GM18909 (cell line): ENCODE measurements around the gene NCF4.
A peak's percentile ranks its signal among the peaks of the same experiment; 100 is the strongest.

ENCODE experiments used
- ATAC-seq: cut with Tn5 transposase; IDR thresholded peaks from one replicate; pipeline ENCODE4 v1.9.1; 2021; ENCODE audit warnings: mild to moderate bottlenecking; ENCODE audit not compliant: unreplicated experiment, poor library complexity

The NCF4 gene

GRCh38 chr22:36863281-36863680 lies 2.5 kb downstream of the NCF4 start:
- ATAC-seq: no peak

DNA sequence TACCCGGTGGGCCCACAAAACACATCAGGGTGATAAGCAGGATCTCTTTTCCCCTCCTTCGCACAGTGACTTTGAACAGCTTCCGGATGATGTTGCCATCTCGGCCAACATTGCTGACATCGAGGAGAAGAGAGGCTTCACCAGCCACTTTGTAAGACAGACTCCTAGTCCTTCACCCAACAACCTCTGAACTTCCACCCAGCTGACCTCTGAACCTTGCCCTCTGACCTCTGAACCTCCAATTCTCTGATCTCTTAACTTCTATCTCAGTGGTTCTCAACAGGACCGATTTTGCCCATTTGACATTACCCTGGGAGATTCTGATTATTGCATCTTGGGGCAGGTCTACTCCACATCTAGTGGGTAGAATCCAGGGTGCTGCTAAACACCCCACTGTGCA lies 3.2 kb downstream of the NCF4 start:
- no peak for ATAC-seq

DNA sequence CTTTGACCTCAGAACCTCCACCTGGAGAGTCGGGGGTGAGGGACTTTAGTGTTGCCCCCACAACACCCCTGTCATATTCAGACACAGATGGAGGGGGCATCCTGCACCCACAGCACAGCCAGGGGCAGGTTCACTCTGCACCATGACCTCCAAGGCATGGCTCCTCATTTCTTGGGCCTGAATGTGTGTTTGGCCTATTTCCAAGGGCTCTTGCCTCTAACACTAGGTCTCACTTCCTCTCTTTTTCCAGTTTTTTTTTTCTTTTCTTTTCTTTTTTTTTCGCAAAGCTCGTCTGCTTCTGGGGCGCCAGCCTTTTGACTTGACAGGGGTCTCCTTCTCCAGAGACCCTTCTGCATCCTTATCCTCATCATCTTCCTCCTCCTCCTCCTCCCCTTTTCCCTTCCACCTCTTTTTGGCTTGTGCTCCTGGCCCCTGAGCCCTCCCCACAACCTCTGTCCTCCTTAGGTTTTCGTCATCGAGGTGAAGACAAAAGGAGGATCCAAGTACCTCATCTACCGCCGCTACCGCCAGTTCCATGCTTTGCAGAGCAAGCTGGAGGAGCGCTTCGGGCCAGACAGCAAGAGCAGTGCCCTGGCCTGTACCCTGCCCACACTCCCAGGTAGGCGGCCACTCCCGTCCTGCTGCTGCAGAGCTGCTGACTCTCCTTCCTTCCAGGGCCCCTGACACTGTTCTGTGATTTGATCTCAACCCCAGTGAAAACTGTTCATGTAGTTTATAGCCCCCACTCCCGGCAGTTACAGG lies 3.8 kb downstream of the NCF4 start:
- ATAC-seq: no peak

GRCh38 chr22:36865346-36865745 lies 4.5 kb downstream of the NCF4 start:
- ATAC-seq: no peak

- ATAC-seq: no peak
These were observed 6.9 kb downstream of the NCF4 start for GRCh38 chr22:36867695-36868094.

DNA sequence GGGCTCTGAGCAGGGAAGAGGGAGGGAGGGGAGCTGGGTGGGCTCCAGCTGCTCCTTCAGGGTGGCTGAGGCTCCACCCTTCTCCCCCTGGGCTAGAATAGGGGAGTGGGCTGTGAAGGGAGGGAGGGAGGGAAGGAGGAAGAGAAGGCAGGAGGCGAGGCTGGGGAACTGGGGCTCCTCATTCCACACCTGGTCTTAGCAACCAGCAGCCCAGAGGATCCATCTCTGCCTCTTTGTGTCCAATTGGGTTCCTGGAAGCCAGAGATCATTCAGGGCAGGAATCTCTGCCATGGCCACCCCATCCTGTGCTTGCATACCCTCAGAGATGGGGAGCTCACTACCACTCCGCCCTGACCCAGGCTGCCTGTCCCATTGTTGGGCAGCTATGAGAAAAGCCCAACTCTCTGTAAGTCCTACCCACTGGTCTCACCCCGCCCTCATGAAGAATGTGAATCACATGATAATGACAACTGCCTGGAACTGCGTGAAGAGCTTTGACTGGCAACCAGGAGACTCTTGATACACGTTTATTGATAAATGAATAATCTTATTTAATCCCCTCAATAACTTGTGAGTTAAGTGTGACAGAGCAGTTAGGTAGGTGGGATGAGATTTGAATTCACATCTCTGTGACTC lies 7.9 kb downstream of the NCF4 start:
- ATAC-seq: no peak

- ATAC-seq: no peak
These were observed 9.4 kb downstream of the NCF4 start for GRCh38 chr22:36870250-36870649.

DNA sequence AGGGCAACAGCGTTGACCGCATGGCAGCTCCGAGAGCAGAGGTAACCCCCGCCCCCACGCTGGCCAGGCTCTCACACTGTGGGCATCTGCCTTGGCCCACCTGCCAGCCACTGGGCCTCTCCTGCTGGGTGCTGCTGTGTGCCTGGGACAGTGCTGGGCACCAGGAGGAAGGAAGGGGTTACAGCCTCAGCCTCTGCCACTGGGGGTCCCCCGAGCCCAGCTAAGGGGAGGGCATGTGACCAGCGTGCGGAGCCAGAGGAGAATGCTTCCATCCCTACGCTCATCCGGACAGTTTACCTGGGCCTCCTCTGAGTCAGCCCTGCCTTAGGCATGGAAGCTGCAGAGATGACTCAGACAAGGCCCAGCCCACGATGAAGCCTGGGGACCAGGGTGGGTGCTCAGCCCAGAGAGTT lies 10.9 kb downstream of the NCF4 start:
- no peak for ATAC-seq

GRCh38 chr22:36872084-36872483 lies 11.3 kb downstream of the NCF4 start:
- no peak for ATAC-seq

- ATAC-seq: no peak
These were observed 12.2 kb downstream of the NCF4 start for GRCh38 chr22:36872866-36873498.

DNA sequence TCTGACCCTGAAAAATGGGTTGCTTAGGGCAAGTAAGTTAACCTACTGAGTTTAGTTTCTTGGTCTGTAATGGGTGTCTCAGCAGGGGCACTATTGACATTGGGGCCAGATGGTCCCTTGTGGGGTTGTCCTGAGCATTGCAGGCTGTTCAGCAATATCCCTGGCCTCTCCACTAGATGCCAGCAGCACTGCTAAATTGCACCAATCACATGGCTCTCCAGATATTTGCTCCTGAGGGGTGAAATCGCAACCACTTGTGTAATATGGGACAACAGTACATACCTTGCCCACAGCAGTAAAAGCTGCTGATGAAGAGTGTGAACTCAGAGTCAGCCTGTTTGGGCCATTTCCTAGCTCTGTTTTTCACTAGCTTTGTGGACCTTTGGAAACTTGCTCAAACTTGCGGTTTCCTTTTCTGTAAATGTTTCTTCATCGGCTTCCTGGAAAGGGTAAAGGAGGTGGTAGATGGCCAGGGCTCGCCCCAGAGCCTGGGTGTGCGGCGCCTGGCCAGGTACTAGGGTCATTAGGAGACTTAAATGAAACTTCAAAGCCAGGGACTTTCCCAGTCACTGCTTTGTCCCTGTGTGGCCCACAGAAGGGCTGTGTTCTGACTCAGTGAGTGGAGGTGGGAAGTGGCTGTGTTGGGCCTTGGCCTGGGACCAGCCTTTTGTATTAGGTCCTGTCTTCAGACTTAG lies 13.0 kb downstream of the NCF4 start:
- peak; percentile 76 for ATAC-seq

GRCh38 chr22:36874309-36874696 lies 13.5 kb downstream of the NCF4 start:
- ATAC-seq: no peak

GRCh38 chr22:36874736-36875135 lies 13.9 kb downstream of the NCF4 start:
- ATAC-seq: no peak

- ATAC-seq: no peak
These were observed 14.9 kb downstream of the NCF4 start for GRCh38 chr22:36875741-36876140.

DNA sequence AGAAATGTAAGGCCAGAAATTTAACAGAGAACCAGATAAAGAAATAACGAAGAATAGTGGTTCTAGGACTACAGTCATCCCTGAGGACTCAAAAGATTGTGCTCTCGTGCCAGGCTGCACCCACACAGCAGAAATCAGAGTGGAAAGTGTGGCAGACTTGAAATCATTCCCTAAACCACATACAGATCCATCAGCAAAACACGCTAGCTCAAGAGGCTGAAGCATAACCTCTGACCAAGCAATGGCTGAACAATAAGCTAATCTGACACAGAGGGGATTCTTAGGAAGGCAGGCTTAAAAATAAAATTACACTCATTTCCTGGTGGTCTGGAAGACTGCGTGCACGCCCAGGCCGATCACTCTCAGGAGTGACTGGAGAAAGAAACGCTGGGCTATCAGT lies 19.0 kb downstream of the NCF4 start:
- ATAC-seq: no peak

DNA sequence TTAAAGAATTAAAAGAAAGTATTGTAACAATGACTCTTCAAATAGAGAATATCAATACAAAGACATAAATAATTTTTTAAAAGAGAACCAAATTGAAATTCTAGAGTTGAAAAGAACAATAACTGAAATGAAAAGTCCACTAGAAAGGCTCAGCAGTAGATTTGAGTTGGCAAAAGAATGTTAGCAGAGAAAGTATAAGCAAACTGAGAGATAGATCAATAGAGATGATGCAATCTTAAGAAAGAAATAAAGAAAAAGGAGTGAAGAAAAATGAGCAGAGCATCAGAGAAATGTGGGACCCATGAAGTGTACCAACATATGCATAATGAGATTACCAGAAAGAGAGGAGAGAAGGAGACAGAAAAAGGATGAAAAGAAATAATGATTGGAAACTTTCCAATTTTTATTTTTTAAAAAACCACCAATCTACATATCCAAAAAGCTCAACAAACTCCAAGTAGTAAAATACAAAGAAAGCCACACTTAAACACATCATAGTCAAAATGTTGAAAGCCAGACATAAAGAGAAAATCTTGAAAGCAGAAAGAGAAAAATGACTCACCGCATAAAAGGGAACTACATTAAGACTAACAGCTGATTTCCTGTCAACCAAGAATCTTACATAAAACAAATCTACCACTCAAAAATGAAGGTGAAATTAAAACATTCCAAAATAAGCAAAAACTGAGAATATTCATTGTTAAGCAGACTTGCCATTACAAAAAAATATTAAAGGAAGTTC lies 20.9 kb downstream of the NCF4 start:
- no peak for ATAC-seq

DNA sequence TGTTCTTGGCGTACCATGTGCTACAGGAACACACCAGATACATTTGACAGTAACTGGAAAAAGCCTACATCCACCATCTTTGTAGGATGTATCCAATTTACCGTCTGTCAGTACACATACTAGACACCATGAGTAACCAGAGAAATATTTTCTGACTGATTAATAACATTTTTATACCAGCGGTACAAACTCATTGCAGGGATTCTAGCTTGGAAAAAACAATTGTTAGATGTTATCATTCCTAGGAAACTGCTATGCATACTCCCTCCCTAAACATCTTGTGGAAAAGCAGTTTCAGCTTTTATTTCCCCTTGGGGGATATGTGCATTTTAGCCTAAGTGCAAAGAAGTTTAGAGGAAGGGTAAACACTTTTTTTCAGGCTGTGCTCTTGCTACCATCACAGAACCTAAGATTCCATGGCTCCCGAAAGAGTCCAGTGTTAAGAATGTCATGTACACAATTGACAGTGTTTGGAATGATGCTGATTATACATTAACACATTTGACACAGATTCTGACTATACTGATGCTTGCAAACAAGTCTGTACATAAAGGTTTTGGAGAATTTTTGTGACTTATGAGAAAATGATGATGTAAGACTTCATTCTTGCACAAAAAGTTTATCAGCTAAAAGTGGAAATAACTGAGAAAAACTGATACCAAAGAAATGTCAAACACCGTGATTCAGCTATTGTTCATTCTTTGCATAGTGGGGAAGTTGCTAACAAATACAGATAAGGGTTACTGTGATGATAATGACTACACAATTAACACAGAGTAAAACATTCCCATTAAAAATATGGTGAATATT lies 23.7 kb downstream of the NCF4 start:
- no peak for ATAC-seq

GRCh38 chr22:36885474-36885873 lies 24.7 kb downstream of the NCF4 start:
- no peak for ATAC-seq

GRCh38 chr22:36886016-36886415 lies 25.2 kb downstream of the NCF4 start:
- ATAC-seq: no peak

DNA sequence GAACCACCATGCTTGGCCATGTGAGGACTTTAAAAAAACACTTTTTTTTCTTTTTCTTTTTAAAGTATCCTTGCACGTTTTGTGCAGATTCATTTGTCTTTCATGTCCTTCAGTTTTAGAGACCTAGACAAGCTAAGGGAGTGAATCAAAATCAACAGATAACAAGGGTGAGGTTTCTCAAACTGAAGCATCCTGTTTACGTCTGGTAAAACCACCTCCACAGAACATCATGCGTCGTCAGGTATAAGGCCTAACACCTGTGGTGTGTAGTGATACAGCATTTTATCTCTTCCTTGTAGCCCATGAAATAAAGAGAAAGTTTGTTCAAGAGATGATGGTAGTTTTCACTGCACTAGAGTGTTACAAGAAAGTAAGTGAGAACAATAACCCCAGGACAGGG lies 26.4 kb downstream of the NCF4 start:
- no peak for ATAC-seq
